ES-I3 (cell line): ENCODE measurements around the gene ZNF280B.
"Not testable (repeated sequence)": the region's sequence is repeated elsewhere in the genome, so short reads cannot be mapped to it uniquely, and the experiment has no call there.

Experiments
- H3K36me3 ChIP-seq: 2 replicates; pipeline ENCODE4 v1.6.1; 2013; ENCODE audit warnings: mild to moderate bottlenecking, low read length, control low read depth, moderate library complexity; ENCODE audit not compliant: insufficient read depth
- H3K4me1 ChIP-seq: 2 replicates; pipeline ENCODE4 v1.6.1; 2013; ENCODE audit warnings: mild to moderate bottlenecking, control low read depth, low read length; ENCODE audit not compliant: insufficient read depth
- H3K9ac ChIP-seq: 2 replicates; pipeline ENCODE4 v1.6.1; 2013; ENCODE audit warnings: low read depth, mild to moderate bottlenecking, low read length, moderate library complexity
- H3K9me3 ChIP-seq: 2 replicates; pipeline ENCODE4 v1.6.1; 2013; ENCODE audit warnings: mild to moderate bottlenecking, low read length, moderate library complexity; ENCODE audit not compliant: control insufficient read depth, insufficient read depth

The ZNF280B gene

DNA sequence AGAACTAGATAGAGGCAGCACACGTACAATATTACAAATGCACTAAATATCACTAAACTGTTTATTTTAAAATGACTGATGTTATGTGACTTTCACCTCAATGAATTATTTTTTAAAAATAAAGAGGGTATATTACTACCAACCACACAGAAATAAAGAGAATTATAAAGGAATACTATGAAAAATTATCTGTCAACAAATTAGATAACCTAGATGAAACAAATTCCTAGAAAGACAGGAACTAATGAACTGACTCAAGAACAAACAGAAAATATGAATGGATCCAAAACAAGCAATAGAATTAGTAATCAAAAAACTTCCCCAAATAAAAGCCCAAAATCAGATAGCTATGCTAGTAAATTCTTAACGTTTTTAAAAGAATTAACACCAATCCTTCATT lies 10.3 kb downstream of the ZNF280B start:
- no peaks in the 10 kb centered on the region for H3K4me1 ChIP-seq

GRCh38 chr22:22491589-22491988 lies 17.0 kb downstream of the ZNF280B start:
- H3K4me1 ChIP-seq, H3K36me3 ChIP-seq, H3K9me3 ChIP-seq, H3K9ac ChIP-seq: not testable (repeated sequence)

More for the DNA sequence above, 10.3 kb downstream of the ZNF280B start:
- Histone ChIP-seq H3K9me3 (no peaks in the 10 kb centered on the region), H3K9ac (no peak overlapping the region), H3K36me3 (no peaks in the 10 kb centered on the region; the same call in 1 of the 2 replicates)

GRCh38 chr22:22488736-22489135 lies 19.8 kb downstream of the ZNF280B start:
- peaks cover 8% of the 10 kb centered on the region; the same call in 1 of the 2 replicates for H3K36me3 ChIP-seq
- no peaks in the 10 kb centered on the region for H3K9me3 ChIP-seq
- peaks cover 6% of the 10 kb centered on the region for H3K4me1 ChIP-seq
- H3K9ac ChIP-seq: no peak overlapping the region

- no peaks in the 10 kb centered on the region for H3K9me3 ChIP-seq
- peaks cover 6% of the 10 kb centered on the region for H3K4me1 ChIP-seq
- H3K9ac ChIP-seq: no peak overlapping the region
- peaks cover 8% of the 10 kb centered on the region; the same call in 1 of the 2 replicates for H3K36me3 ChIP-seq
Measured at GRCh38 chr22:22487869-22488597, 20.5 kb downstream of the ZNF280B start.

DNA sequence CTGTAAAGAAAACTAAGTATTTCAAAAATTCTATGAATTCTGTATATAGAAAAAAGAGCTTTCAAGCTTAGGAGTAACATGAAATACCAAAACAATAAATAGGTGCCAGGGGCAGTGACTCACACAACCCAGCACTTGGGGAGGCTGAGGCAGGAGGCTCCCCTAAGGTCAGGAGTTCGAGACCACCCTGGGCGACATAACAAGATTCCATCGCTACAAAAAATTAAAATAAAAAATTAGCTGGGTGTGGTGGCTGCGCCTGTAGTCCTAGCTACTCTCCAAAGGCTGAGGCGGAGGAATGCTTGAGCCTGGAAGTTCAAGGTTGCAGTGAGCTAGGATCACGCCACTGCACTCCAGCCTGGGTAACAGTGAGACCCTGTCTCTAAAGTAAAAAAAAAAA lies 21.5 kb downstream of the ZNF280B start:
- Histone ChIP-seq H3K9me3 (no peaks in the 10 kb centered on the region), H3K4me1 (peaks cover 6% of the 10 kb centered on the region), H3K9ac (no peak overlapping the region), H3K36me3 (peaks cover 5% of the 10 kb centered on the region; the same call in 1 of the 2 replicates)

DNA sequence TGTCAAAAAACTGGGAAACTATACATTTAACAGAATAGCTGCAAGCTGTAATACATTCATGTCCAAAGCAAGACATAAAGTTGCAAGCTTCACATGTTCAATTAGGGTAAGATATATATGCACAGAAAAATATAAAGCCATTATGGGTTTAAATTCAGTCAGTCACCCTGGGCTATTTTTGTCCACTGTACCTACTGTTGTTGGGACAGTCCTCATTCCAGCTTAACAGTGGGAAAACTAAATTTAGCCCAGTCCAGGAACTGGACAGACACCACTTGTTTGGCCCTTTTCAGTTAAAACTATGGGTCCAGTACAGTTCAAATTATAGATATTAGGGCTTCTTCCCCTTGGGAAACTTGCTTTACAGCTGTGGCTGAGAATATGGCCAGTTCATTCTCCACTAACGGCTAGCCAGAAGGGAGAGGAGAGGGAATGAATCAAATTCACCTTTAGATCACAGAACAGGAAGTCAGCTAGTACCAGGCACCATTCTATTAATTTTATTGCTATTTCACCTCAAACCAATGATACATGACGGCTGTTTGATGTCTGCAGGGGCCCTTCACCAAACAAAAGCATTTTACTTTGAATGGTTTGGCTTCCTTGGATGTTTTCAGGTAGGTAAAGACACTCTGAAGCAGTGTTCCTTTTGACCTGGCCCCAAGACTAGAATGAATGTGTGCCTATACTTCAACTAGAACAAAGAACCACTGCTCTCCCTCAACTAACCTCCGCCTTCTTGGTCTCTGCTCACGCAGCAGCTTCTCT lies 22.2 kb downstream of the ZNF280B start:
- Histone ChIP-seq H3K9me3 (no peaks in the 10 kb centered on the region), H3K4me1 (peaks cover 6% of the 10 kb centered on the region), H3K36me3 (peaks cover 4% of the 10 kb centered on the region; the same call in 1 of the 2 replicates), H3K9ac (no peak overlapping the region)

DNA sequence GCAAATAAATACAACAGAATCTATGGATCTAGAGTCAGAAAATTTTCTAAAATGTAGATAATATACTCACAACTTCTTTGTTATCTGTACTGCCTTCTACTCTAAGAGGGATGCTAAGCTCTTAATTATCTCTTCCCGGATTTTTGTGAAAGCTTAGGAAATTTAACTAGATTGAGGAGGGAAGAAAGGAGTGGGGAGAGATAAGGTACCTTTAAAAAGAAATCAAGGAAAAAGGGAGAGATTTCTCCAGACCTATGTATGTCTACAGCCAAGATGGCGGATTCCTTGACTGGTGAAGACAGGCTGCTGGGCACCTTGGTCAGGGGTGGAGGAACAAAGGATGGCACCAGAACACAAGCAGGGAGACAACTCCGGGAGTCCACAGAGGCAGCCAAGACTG lies 23.0 kb downstream of the ZNF280B start:
- Histone ChIP-seq H3K36me3 (peaks cover 4% of the 10 kb centered on the region; the same call in 1 of the 2 replicates), H3K9me3 (no peaks in the 10 kb centered on the region; the same call in 1 of the 2 replicates), H3K9ac (no peak overlapping the region), H3K4me1 (peaks cover 6% of the 10 kb centered on the region)

DNA sequence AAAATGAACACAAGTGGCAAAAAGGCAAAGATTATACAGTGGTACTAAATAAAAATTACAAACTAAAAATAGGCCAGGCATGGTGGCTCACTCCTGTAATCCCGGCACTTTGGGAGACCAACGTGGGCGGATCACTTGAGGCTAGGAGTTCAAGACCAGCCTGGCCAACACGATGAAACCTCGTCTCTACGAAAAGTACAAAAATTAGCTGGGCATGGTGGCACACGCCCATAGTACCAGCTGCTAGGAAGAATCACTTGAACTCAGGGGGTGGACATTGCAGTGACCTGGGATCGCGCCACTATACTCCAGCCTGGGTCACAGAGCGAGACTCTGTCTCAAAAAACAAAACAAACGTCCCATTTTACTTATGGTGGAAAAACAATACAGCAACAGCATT lies 24.5 kb downstream of the ZNF280B start:
- Histone ChIP-seq H3K36me3 (peaks cover 4% of the 10 kb centered on the region; the same call in 1 of the 2 replicates), H3K9me3 (no peaks in the 10 kb centered on the region; the same call in 1 of the 2 replicates), H3K9ac (no peak overlapping the region), H3K4me1 (peaks cover 6% of the 10 kb centered on the region)

- Histone ChIP-seq H3K36me3 (no peaks in the 10 kb centered on the region), H3K9me3 (no peaks in the 10 kb centered on the region; the same call in 1 of the 2 replicates), H3K9ac (no peak overlapping the region), H3K4me1 (no peaks in the 10 kb centered on the region)
Measured at GRCh38 chr22:22480940-22481339, 27.6 kb downstream of the ZNF280B start.

DNA sequence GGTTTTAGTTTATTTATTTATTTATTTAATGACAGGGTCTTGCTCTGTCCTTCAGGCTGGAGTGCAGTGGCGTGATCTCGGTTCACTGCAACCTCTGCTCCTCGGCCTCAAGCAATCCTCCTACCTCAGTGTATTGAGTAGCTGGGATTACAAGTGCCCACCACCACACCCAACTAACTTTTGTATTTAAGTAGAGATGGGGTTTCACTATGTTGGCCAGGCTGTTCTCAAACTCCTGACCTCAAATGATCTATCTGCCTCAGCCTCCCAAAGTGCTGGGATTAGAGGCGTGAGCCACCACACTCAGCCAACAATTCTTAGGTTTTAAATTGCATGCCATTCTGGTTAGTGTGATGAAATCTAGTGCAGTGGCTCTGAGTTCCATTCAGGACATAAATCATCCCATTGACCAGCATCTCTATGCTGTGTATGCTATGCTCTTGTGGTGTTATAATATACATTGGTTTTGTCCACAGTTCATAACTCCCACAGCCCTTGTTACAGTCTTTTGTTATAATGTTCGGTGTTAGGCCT lies 28.5 kb downstream of the ZNF280B start:
- H3K9ac ChIP-seq: no peak overlapping the region
- H3K36me3 ChIP-seq: no peaks in the 10 kb centered on the region
- no peaks in the 10 kb centered on the region; the same call in 1 of the 2 replicates for H3K9me3 ChIP-seq
- H3K4me1 ChIP-seq: no peaks in the 10 kb centered on the region

GRCh38 chr22:22479116-22479515 lies 29.4 kb downstream of the ZNF280B start:
- Histone ChIP-seq H3K36me3 (no peaks in the 10 kb centered on the region), H3K4me1 (no peaks in the 10 kb centered on the region), H3K9ac (no peak overlapping the region), H3K9me3 (no peaks in the 10 kb centered on the region; the same call in 1 of the 2 replicates)

GRCh38 chr22:22478470-22478869 lies 30.1 kb downstream of the ZNF280B start:
- no peaks in the 10 kb centered on the region for H3K36me3 ChIP-seq
- H3K4me1 ChIP-seq: no peaks in the 10 kb centered on the region
- no peak overlapping the region for H3K9ac ChIP-seq
- no peaks in the 10 kb centered on the region; the same call in 1 of the 2 replicates for H3K9me3 ChIP-seq

DNA sequence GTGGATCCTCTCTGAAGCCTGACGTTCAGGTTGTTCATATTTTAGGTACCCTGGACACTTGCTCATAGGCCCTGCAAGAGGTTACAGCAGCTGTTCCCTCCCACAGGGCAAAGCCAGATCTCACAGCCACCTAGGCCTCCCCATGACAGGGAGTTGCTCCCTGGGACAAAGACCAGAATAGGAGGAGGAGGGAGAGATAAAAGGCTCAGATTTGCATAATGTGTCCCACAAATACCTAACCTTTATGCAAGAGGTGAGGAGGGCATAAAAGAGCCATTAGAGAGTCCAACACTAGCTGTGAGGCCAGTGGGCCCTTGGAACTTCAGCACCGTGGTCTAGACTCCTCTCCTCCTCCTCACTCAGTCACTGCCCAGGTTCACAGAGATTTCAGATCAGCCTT lies 33.8 kb downstream of the ZNF280B start:
- H3K4me1 ChIP-seq: no peaks in the 10 kb centered on the region
- peaks cover 6% of the 10 kb centered on the region for H3K9me3 ChIP-seq
- no peaks in the 10 kb centered on the region for H3K36me3 ChIP-seq
- H3K9ac ChIP-seq: no peak overlapping the region

GRCh38 chr22:22471104-22471503 lies 37.4 kb downstream of the ZNF280B start:
- not testable (repeated sequence) for H3K36me3 ChIP-seq, H3K9me3 ChIP-seq, H3K4me1 ChIP-seq, H3K9ac ChIP-seq
